ENCODE results near the gene ZNF593OS.

The ZNF593OS gene

DNA sequence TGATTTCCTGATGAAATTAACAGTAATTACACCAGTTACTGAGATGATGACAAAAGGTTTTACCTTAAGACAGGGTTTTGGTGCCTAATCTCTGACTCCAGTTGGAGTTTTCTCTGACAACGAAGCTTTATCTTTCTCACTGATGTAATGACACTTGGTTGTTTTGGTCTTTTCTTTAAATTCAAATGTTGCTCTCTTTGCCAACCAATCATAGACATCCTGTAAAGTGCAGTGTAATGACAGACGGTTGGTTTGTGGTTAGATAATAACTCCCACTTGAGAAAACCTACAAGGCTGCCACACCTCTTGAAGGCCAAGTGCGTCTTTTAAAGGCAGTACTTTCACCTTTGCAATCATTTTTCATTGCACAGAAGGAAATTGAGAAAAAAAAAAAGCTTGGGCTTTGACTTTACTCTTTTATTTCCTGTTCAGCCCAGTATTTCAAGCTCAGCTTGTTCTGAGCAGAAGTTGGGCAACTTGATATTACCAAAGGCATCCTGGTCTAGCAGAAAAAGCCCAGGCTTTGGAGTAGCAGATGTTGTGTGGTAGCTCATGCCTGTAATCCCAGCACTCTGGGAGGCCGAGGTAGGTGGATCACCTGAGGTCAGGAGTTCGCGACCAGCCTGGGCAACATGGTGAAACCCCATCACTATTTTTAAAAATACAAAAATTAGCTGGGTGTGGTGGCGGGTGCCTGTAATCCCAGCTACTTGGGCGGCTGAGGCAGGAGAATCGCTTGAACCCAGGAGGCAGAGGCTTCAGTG lies 45.1 kb downstream of the ZNF593OS start:
- peak in 1 of 3 donors; percentile 31 for DNase-seq (ENCODE audit: low read depth in 2 of 3, low spot score in 1 of 3)

DNA sequence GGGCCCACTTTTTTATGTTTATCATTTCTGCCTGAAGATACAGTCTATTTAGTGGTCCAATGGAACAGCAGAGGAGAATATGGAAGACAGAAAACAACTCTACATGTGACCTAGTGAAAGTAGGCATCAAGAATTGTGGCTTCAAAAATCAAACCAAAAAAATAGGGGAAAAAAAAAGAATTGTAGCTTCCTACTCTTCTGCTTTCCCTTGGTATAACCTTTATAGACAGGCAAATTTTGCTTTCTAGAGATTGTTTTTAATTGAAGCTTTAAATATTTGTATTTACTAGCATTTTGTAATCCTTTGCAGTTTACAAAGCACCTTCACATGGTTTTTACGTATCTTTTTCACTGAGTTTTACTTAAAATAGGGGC lies 45.7 kb downstream of the ZNF593OS start:
- DNase-seq (ENCODE audit: low read depth in 2 of 3, low spot score in 1 of 3), result no peak

DNA sequence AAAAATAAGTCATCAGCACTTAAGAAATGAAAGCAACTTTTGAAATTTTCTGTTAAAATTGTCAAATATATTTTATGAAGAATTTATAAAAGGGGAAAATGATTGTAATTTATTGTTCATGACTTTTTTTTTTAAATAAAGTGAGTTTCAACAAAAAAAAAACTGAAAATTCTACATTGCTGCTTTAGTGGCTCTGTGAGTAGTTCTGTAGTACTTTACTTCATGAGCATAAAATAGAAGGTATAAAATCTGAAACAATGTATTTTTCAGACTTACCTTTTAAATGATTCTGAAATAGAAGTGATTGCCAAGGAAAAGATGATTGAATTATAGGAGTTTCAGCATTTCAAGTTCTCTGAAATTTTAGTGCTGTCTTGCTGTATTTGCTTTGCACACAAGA lies 46.2 kb downstream of the ZNF593OS start:
- no peak for DNase-seq (ENCODE audit: low read depth in 2 of 3, low spot score in 1 of 3)

DNA sequence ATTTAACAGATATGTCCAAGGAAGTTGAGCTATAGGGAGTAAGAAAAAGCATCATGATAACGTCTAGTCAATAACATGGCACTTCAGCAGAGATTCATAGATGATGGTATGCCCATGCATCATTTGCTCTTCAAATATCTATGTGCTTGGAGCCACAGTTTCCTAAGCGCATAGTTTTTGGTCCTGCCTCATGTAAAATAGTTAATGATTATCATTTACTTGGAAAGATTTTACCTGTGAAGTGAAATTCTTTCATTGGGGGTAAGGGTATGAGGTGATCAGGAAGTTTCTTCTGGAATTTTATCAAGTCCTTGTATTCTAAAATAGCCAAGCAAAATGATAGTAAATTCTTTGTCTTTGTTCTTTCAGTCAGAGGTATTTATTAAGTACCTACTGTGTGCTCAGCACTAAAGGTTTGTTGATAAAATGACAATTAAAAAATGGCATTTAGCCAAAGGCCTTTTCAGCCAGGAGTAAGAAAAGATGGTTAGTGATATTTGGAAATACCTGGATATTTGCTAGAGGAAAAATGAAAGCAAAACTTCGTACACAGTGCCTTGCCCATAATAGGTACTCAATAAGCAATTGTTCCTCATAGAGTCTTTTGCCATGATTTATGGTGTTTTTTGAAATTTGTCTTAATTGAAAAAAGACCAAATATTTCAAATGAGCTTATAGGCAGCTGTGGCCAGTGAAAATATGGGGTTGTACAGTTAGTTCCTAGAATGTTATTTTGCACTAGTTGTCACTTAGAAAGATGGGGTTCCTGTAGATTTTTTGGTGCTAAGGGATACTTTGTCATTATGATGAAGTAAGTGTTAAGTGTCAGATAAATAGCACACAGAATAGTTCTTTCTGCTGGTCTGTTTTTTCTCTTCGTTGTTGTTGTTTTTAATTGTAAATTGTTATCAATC lies 47.0 kb downstream of the ZNF593OS start:
- DNase-seq (ENCODE audit: low read depth in 2 of 3, low spot score in 1 of 3), result no peak

DNA sequence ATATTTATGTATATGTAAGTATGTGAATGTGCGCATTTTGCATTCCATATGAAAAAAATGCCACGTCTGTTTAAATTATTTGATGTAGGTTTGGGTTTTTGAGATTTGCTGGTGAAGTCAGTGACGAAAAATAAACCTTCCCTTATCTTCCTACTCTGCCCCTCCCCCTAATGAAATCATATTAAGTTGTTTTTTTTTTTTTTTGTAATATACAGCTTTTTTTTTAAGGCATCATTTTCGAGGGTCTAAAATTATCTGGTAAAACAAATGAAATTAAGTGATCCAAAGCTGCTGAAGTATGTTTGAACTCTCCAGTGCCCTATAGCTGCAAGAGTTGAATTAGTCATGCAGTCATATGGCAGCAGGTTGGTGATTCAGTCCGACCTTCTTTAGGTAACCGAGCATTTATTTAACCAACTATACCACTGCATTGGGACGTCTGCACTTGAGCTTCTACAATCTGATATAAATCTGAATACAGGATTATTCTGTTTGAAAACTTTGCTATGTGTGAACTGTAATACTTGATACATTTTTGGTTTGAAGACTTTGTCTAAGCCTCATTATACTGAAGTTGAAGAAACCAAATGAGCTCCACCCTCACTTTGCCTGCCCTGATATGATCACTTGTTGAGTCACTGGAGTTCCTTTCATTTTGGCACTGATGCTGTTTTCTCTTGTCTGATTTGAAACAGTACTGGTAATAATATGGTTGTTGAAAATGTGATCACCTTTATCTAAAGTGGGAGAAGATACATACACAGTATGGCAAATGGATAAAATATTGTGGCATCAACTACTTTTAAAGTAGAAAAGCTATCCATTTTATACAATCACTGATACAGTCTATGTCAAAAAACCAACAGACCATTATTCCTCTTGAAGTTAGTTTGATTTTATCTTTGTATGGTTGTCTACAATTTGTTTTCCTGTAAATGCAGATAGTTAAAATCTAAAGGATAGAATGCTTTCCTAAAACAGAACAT lies 48.4 kb downstream of the ZNF593OS start:
- no peak for DNase-seq (ENCODE audit: low read depth in 2 of 3, low spot score in 1 of 3)

DNA sequence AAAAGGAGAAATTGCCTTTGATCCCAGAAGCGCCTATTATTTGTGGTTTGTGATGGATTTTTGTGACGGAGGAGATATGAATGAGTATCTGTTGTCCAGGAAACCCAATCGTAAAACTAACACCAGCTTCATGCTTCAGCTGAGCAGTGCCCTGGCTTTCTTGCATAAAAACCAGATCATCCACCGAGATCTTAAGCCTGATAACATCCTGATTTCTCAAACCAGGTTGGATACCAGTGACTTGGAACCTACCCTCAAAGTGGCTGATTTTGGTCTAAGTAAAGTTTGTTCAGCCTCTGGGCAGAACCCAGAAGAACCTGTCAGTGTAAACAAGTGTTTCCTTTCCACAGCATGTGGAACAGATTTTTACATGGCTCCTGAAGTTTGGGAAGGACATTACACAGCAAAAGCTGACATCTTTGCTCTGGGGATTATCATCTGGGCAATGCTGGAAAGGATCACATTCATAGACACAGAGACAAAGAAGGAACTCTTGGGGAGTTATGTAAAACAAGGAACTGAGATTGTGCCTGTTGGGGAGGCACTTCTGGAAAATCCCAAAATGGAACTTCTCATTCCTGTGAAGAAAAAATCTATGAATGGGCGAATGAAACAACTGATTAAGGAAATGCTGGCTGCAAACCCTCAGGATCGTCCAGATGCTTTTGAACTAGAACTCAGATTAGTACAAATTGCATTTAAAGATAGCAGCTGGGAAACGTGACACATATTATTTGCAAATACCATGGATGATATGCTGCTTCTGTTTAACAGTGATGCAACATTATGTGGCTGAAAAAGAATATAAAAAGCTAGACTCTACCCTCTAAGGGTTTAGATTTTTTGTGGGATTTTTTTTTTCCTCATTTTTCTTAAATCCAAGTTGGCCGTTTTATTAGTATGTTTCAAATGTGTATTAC lies 49.5 kb downstream of the ZNF593OS start:
- DNase-seq (ENCODE audit: low read depth in 2 of 3, low spot score in 1 of 3), result no peak

DNA sequence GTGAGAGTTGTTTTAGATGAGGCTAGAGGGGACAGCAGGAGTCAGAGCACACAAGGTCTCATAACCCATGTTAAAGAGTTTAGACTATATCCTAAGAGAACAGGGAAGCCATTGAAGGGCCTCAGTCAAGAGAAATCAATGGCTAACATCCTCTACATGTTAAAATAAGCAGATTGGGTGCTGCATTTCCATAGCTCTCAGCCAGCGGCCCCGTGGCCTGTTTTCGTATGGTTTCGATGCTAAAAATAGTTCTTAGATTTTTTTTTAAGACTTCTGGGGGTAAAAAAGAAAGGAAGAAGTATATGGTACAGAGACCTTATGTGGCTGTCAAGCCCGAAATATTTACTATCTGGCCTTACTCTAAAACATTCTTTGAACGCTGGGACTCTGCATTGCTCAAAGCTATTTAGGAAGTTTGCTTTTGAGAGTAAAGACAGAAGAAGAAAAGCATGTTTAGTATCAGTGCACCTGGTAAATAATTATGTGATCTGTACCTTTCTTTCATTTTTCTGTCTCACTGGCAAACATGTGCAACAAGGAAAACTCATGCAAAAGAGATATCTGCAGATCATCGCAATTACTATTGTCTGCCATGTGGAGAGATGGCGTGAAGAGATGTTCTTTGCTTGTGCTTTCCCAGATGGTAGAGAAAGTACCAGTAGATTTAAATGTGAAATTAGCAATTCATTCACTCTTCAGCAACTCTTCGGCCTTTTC lies 51.6 kb downstream of the ZNF593OS start:
- no peak for DNase-seq (ENCODE audit: low read depth in 2 of 3, low spot score in 1 of 3)
